EL (cell line): ENCODE data around the gene SOCS7.

Experiments
- DNase-seq: peaks from one replicate; pipeline ENCODE4 v3.0.0-alpha.2; 2016

Gene SOCS7

GRCh38 chr17:38442548-38442947 is 90.9 kb downstream of the SOCS7 start:
- DNase-seq, result peak; percentile 69

GRCh38 chr17:38443356-38444031 is 91.8 kb downstream of the SOCS7 start:
- DNase-seq, result no peak

DNA sequence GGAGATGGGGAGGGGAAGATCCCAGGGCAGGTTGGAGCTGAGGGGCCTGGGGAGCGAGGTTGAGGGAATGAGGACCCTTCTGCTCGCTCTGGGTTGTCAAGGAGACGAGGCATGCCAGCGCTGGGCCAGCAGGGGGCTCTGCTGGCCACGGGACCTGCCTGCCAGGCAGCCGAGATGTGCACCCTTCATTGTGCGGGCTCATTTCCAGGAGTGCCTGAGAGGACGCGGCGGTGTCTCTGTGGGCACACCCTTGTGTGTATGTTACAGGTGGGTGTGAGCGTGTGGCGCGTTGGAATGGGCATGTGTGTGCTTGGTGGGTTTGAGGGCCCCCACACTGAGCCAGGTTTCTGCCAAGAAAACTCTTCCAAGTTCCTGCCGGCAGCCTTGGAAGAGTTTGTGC is 92.5 kb downstream of the SOCS7 start:
- DNase-seq, result peak; percentile 71

- no peak for DNase-seq
These were observed 96.0 kb downstream of the SOCS7 start for GRCh38 chr17:38447502-38448085.

GRCh38 chr17:38448208-38448771 is 96.6 kb downstream of the SOCS7 start:
- DNase-seq, result peak; percentile 56

DNA sequence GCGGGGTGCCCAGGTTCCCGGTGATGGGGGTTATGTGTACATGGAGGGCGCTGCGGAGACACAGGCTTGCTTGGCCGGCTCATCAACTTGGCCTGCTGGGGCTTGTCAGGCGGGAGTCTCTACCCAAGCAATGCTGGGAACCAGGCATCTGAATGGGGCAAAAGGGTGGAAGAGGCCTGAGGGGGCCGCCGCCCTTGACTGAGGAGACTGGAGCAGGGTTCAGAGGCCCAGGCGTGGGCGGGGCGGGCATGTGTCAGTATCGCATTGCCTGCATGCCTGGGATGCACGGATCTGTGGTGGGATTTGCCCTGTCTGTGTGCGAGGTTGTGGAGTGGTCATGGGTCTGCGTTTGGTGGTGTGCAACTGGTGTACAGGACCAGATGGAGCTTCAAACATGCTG is 97.7 kb downstream of the SOCS7 start:
- DNase-seq, result peak; percentile 73

DNA sequence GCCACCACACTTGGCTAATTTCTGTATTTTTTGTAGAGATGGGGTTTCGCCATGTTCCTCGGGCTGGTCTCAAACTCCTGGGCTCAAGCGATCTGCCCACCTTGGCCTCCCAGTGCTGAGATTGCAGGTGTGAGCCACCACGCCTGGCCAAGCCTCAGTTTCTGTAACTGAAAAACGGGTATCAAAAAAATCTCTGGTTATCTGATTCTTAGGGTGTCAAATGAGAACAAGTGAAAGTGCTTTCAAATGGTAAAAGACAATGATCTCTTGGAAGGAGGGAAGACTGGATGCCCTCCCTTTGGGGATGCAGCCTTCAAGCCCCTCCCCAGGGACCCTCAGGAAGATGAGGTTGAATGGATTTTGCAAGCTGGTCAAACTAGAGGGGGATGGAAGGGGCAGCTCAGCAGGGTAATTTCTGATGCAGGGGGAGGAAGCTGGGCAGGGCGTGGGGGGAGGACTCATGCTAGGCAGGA is 98.9 kb downstream of the SOCS7 start:
- DNase-seq, result no peak

GRCh38 chr17:38451030-38451839 is 99.6 kb downstream of the SOCS7 start:
- DNase-seq, result peak; percentile 96

- DNase-seq, result peak; percentile 98
These were observed 100.3 kb downstream of the SOCS7 start for GRCh38 chr17:38451840-38452529.

- no peak for DNase-seq
These were observed 101.1 kb downstream of the SOCS7 start for GRCh38 chr17:38452719-38453118.

- DNase-seq, result peak; percentile 73
These were observed 102.3 kb downstream of the SOCS7 start for GRCh38 chr17:38453951-38454421.

GRCh38 chr17:38454532-38454931 is 102.9 kb downstream of the SOCS7 start:
- DNase-seq, result peak; percentile 91
